KOPT-K1 (cell line): Measurements from ENCODE around the gene SSBP4.

ENCODE experiments used
- H3K27ac ChIP-seq: fragments of 200-600 bp; sonication (generic); 2 replicates; pipeline ENCODE4 v1.5.1; 2016; ENCODE audit warnings: antibody characterized with exemption, mild to moderate bottlenecking, low read depth, low read length; ENCODE audit not compliant: poor library complexity, severe bottlenecking
- H3K36me3 ChIP-seq: fragments of 200-600 bp; sonication (generic); 2 replicates; pipeline ENCODE4 v1.5.1; 2017; ENCODE audit warnings: antibody characterized with exemption, mild to moderate bottlenecking, low read length, moderate library complexity; ENCODE audit not compliant: insufficient read depth
- H3K9me3 ChIP-seq: fragments of 200-600 bp; sonication (generic); 2 replicates; pipeline ENCODE4 v1.5.1; 2017; ENCODE audit warnings: antibody characterized with exemption, low read length, mild to moderate bottlenecking; ENCODE audit not compliant: insufficient read depth, poor library complexity, severe bottlenecking

The SSBP4 gene

DNA sequence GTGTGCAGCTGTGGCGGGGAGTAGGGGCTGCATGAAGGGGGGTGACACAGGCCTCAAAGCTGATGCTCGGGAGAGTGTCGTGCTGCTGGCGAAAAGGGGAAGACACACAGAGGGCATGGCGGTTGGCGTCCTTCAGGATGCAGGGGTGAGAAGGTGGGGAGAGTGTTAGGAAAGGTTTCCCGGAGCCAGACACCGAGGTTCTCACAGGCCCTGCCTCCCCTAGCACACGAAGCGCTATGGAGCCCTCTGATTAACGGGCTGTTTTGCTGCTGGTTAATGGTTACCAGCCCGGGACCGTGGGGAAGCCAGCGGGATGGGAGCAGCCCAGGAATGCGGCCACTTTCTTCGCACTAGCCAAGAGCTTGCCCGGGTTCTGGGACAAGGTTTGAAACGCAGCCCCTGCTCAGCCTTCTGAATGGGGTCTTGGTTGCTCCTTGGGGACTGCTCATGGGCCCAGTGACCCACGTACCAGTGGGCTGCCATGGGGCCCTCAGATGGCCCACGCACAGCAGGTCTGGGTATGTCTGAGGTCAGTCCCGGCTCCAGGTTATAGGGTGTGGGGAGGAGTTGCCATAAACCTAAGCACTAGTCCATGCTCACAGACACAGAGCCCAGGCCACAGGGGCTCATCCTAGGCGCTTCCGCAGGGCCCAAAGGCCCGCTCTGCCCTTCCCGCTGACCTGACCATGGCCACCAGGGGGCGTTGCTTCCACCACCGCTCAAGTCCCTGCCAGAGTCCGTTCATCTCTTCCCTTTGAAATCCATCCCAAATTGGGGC, 50.1 kb downstream of the SSBP4 start:
- peaks cover 26% of the 10 kb centered on the region; the same call in 1 of the 2 replicates for H3K36me3 ChIP-seq
- H3K27ac ChIP-seq: no peak overlapping the region
- H3K9me3 ChIP-seq: no peaks in the 10 kb centered on the region

DNA sequence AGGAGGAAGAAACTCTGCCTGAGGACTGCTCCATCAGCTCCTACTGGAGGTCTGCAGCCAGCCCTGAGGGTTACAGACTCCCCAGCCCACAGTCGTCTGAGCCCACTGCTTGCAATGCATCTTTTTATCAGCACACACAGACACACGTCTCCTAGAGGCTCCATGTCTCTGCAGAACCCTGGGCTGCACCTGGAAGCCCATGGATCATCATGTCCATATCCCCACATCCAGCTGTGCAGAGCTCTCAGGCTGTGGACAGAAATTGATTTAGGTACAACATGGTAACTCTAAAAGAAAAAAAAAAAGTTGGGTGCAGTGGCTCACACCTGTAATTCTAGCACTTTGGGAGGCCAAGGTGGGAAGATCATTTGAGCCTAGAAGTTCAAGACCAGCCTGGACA, 51.6 kb downstream of the SSBP4 start:
- no peak overlapping the region for H3K27ac ChIP-seq
- peaks cover 14% of the 10 kb centered on the region; the same call in 1 of the 2 replicates for H3K36me3 ChIP-seq
- no peaks in the 10 kb centered on the region for H3K9me3 ChIP-seq

DNA sequence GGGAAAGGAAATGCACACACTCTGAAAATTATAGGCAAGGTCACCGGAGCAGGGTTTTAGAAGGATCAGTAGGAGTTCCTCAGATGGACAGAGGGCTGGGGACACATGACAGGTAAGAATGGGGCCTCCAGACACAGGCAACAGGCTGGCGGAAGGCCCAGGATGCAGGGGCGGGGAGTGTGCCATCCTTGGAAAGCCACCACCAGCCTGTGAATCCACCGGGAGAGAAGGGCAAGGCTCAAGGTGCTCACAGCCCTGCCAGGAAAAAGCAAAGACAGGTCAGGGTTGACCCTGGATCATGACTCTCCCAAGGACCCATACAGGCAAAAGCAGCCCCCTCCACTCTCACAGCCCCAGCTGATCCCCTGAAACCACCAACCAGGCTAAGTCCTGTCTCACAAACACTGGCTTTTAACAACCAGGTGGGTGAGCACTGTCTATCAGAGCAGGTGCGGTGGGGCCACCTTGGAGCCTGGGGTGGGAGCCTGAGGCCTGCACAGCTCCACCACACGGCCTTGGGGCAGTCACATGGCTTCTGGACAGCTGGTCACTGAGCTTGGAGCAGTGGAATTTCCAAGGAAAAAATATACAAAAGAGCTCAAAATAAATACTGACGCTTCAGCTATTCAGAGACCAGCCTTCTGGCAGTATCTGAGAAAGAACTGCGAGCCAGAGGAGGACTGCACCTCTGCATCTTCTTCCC, 54.0 kb downstream of the SSBP4 start:
- Histone ChIP-seq H3K36me3 (peaks cover 14% of the 10 kb centered on the region; the same call in 1 of the 2 replicates), H3K9me3 (no peaks in the 10 kb centered on the region), H3K27ac (no peak overlapping the region)

DNA sequence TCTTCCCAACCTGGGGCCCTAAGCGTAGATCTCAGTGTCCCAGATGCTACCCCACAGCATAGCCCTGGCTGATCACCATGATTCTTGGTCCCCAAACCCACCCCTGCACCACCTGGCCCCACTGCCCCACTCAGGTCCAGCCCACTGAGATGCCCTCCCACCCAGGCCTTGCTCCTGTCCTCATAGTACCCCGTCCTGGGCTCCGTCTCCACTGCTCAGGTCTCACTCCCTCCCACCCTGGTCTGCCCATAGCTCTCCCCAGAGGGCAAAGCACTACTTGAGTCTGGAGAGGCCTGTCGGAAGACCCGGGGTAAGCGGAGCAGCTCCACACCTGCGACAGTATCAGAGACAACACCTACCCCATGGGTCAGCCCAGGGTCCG, 54.5 kb downstream of the SSBP4 start:
- H3K9me3 ChIP-seq: no peaks in the 10 kb centered on the region
- H3K36me3 ChIP-seq: peaks cover 14% of the 10 kb centered on the region; the same call in 1 of the 2 replicates

GRCh38 chr19:18474366-18474887, 55.2 kb downstream of the SSBP4 start:
- H3K27ac ChIP-seq: no peak overlapping the region
- no peaks in the 10 kb centered on the region for H3K9me3 ChIP-seq
- H3K36me3 ChIP-seq: peaks cover 14% of the 10 kb centered on the region; the same call in 1 of the 2 replicates

More for the DNA sequence above, 54.5 kb downstream of the SSBP4 start:
- no peak overlapping the region for H3K27ac ChIP-seq

DNA sequence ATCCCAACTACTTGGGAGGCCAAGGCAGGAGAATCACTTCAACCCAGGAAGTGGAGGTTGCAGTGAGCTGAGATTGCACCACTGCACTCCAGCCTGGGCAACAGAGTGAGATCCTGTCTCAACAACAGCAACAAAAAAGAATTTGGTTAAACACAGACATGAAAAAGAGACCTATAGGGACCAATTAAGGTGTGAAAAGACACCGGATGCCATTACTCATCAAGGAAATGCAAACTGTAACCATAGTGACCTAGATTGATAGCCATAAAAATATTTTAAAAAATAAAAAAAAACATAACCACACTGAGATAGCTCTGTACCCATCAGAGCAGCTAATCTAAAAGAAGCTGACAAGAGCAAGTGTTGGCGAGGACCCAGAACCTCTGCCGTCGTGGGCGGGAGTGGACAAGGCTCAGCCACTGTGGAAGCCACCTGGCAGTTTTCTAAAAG, 55.8 kb downstream of the SSBP4 start:
- Histone ChIP-seq H3K36me3 (peaks cover 14% of the 10 kb centered on the region; the same call in 1 of the 2 replicates), H3K27ac (no peak overlapping the region)

DNA sequence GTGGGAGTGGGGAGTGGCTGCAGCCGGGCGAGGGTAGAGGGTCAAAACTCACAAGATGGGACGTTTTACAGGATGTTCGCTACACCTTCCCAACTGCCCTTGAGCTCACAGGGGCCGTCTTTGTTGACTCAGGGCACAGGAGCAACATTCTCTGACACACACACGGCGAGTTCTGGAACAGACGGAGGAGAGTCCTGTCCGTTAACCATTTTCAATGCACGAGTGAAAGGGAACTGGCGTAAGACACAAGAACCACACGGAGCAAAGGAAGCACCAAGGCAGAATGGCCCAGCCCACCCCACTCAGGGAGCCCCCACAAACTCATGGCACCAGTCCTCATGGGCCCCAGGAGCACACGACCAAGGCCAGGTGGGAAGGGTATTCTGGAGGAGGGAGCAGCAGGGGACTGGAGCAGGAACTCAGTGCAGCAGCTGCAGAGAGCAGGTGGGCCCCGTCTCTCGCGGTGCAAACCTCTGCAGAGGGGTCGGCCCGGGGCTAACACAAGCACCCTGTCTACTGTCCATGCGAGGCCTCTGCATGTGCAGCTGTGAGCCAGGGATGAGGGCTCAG, 56.6 kb downstream of the SSBP4 start:
- peaks cover 6% of the 10 kb centered on the region; the same call in 1 of the 2 replicates for H3K36me3 ChIP-seq
- no peak overlapping the region for H3K27ac ChIP-seq
- no peaks in the 10 kb centered on the region for H3K9me3 ChIP-seq

More for the DNA sequence above, 55.8 kb downstream of the SSBP4 start:
- no peaks in the 10 kb centered on the region for H3K9me3 ChIP-seq

- no peak overlapping the region for H3K27ac ChIP-seq
- no peaks in the 10 kb centered on the region for H3K9me3 ChIP-seq
- no peaks in the 10 kb centered on the region for H3K36me3 ChIP-seq
These were observed 57.4 kb downstream of the SSBP4 start for GRCh38 chr19:18476507-18477041.

GRCh38 chr19:18477042-18477779, 58.0 kb downstream of the SSBP4 start:
- Histone ChIP-seq H3K36me3 (no peaks in the 10 kb centered on the region), H3K9me3 (no peaks in the 10 kb centered on the region), H3K27ac (no peak overlapping the region)

DNA sequence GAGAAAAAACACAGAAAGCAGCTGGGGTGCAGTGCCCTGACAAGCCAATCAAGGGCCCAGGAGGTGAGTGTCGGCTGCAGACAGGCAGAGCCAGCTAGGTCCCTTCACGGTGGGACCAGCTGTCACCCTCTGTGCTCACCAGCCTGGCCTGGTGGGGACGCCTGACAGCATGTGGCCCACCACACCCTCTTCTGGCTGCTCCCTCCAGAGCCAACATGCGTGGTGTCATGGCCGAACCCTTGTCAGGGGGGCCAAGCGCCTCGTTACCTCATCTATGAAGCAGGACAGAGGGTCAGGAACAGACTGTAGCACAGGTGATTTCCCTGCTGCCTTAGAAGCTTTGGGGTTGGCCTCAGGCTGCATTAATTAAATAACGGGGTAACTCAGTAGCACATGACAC, 58.8 kb downstream of the SSBP4 start:
- H3K9me3 ChIP-seq: no peaks in the 10 kb centered on the region
- H3K27ac ChIP-seq: no peak overlapping the region
- H3K36me3 ChIP-seq: no peaks in the 10 kb centered on the region

GRCh38 chr19:18478545-18479311, 59.5 kb downstream of the SSBP4 start:
- Histone ChIP-seq H3K9me3 (no peaks in the 10 kb centered on the region), H3K27ac (peak overlapping the region; percentile 52), H3K36me3 (no peaks in the 10 kb centered on the region)

DNA sequence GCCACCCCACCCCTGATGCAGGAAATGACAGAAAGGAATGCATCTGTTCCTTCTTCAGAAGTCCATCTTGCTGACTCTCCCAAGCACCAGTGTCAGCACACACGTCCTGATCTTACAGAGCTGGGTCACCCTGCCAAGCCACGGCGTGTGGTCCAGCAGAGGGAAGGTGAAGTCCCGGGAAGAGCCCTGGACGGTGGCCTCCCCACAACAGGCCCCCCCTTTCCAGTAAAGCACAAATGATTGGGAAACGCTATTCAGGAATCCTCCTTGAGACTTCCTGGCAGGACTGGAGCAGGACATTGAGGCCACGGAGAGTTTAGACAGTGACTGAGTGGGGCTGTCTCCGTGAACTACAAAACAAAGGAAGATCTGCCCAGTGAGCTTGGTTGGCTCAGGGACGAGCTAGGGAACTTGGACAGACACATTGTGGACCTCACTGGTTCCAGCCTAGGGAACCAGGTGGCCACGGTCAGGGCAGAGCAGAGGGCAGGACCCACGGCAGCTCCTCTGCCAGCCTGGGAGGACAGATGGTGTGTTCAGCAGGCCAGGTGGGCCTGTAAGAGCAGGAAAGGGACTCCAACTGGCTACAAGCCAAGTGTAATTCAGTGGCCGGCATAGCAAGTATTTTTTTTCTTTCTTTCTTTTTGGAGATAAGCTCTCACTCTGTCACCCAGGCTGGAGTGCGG, 61.0 kb downstream of the SSBP4 start:
- Histone ChIP-seq H3K36me3 (no peaks in the 10 kb centered on the region), H3K27ac (peak overlapping the region; percentile 15), H3K9me3 (no peaks in the 10 kb centered on the region)

GRCh38 chr19:18481505-18482222, 62.5 kb downstream of the SSBP4 start:
- Histone ChIP-seq H3K9me3 (no peaks in the 10 kb centered on the region), H3K36me3 (no peaks in the 10 kb centered on the region), H3K27ac (no peak overlapping the region)
